ENCODE data around the gene ZNF451.
"Not testable (repeated sequence)": the region's sequence is repeated elsewhere in the genome, so short reads cannot be mapped to it uniquely, and the experiment has no call there.

ZNF451 gene, protein sequence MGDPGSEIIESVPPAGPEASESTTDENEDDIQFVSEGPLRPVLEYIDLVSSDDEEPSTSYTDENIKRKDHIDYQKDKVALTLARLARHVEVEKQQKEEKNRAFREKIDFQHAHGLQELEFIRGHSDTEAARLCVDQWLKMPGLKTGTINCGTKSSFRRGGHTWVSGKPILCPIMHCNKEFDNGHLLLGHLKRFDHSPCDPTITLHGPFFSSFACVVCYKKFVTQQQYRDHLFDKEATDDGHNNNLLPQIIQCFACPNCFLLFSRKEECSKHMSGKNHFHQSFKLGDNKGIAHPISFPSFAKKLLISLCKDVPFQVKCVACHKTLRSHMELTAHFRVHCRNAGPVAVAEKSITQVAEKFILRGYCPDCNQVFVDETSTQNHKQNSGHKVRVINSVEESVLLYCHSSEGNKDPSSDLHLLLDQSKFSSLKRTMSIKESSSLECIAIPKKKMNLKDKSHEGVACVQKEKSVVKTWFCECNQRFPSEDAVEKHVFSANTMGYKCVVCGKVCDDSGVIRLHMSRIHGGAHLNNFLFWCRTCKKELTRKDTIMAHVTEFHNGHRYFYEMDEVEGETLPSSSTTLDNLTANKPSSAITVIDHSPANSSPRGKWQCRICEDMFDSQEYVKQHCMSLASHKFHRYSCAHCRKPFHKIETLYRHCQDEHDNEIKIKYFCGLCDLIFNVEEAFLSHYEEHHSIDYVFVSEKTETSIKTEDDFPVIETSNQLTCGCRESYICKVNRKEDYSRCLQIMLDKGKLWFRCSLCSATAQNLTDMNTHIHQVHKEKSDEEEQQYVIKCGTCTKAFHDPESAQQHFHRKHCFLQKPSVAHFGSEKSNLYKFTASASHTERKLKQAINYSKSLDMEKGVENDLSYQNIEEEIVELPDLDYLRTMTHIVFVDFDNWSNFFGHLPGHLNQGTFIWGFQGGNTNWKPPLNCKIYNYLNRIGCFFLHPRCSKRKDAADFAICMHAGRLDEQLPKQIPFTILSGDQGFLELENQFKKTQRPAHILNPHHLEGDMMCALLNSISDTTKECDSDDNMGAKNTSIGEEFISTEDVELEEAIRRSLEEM

DNA sequence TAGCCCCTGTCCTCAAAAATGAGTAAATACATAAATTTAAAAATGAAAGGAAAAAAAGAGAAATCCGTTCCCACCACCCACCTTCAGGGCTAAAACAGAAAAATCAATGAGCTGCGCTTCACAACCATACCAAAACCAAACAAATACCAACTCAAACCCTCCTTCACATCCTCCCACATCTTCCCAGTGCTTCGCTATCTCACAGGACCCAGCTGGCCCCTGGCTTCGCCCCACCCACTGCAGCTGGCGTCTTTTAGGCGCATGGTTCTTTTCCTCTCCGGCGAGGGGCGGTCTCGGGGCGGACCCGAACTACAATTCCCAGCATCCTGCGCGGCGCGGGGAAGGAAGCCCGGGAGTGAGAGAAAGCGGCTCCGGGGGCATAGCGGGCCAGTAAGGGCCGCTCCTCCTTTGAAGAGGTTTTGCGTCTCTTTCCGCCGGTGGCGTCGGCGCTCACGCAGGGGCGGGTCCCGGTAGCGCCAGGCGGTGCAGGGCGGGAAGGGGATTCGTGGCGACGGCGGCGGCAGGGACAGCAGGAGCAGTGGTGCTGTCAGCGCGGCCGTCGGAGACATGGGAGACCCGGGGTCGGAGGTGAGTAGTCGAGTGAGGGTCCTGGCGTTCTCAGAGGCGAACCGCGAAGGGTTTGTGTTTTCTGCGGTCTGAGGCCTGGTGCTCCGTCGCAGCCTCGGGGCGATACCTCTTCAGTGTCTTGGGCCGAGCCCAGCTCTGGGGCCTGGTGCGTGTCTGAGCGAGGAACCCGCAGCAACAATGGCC lies at the start of gene ZNF451:
ZNF451 (plus strand) TSS at position 502 of the 771 bp plus-strand sequence; CDS start at position 568, 66 bp downstream.
- peak; percentile 93 to 95 for DNase-seq (ENCODE audit: low read depth in 2 of 2)

DNA sequence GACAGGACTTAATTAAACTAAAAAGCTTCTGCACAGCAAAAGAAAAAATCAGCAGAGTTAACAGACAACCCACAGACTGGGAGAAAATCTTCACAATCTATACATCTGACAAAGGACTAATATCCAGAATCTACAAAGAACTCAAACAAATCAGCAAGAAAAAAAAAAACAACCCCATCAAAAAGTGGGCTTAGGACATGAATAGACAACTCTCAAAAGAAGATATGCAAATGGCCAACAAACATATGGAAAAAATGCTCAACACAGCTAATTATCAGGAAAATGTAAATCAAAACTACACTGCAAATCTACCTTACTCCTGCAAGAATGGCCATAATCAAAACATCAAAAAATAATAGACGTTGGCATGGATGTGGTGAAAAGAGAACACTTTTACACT lies 45.9 kb upstream of the ZNF451 start:
- not testable (repeated sequence) for DNase-seq (ENCODE audit: low read depth in 2 of 2)

DNA sequence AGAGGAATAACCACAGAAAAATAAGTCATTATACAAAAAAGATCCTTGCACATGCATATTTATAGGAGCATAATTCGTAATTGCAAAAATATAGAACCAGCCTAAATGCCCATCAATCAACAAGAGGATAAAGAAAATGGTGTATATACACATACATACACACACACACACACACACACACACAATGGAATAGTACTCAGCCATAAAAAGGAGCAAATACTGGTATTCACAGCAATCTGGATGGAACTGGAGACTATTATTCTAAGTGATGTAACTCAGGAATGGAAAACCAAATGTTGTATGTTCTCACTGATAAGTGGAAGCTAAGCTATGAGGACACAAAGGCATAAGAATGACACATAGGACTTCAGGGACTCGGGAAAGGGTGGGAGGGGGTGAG lies 45.4 kb upstream of the ZNF451 start:
- no peak for DNase-seq (ENCODE audit: low read depth in 2 of 2)

DNA sequence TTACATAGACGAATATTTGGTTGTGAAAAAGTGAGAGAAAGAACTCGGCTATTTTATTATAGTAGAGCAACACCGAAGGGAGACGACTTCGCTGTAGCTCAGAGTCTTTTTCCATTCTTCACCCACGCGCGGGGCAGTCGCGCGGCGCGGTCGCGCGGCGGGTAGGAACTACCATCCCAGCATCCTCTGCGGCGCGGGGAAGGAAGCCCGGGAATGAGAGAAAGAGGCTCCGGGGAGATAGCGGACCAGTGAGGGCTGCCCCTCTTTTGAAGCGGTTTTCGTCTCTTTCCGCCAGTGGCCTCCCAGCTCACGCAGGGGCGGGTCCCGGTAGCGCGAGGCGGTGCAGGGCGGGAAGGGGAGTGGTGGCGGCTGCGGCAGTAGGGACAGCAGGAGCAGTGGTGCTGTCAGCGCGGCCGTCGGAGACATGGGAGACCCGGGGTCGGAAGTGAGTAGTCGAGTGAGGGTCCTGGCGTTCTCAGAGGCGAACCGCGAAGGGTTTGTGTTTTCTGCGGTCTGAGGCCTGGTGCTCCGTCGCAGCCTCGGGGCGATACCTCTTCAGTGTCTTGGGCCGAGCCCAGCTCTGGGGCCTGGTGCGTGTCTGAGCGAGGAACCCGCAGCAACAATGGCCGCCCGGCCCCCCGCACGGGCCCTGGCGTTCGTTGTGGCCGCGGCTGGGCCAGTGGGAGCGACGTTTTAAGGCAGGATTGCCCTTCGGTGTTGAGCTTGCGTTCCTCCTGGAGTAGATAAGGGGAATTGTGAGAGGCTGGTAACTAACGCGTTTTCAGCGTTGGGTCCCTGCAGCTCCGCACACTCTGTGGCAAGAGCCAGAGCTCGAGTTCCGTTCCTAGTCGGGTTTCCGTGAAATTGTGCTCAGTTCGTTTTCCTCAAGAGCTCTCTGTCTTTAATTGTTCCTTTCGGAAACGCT lies 43.4 kb upstream of the ZNF451 start, which contains the start of gene KIAA1586:
KIAA1586 (plus strand) TSS at position 362 of the 925 bp plus-strand sequence; CDS start at position 425, 63 bp downstream.
- peak; percentile 54 to 63 for DNase-seq (ENCODE audit: low read depth in 2 of 2)

DNA sequence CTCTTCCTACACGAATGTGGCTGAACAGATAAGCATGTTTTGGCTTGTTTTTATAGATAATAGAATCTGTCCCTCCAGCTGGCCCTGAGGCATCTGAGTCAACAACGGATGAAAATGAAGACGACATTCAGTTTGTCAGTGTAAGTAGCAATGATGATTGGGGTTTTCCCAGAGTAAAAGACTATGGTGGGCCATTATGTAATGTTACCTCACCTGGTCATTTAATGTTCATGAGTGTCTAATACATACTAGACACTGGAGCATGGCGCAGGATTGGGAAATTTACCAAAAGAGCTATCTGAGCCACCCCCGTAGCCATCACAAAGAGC lies 42.8 kb upstream of the ZNF451 start:
- not testable (repeated sequence) for DNase-seq (ENCODE audit: low read depth in 2 of 2)

DNA sequence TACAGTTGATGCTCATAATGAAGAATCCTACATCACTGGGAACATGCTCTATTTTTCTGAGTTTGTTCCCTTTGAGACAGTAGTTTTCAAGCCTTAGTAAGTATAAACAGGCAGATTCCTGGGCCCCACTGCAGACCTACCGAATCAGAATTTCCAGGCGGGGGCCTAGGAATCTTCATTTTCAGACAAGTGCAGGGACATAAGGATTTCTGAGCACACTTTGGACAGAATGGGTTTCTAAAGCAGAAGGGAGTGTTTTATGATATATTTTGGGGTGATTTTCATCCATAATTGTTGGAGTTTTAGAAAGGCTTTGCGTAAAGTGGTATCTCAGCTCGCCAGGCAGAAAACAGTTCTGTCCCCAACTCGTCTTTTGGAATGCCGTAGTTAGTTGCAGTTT lies 42.1 kb upstream of the ZNF451 start:
- not testable (repeated sequence) for DNase-seq (ENCODE audit: low read depth in 2 of 2)

DNA sequence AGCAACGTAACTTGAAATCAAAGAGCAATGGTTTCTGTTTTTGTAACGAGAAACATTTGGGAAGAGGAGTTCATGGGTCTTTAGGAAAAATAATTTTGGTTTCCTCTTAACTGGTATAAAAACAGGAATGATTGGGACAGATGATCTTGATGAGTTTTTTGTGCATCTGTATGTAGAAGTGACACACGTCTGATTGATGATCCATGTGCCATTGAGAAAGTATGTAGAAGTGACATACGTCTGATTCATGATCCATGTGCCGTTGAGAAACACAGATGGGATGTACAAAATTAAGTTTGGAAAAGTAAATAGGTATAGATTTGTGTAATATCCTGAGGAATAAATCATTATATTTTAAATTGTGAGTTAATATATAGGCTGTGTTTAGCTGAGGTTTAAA lies 41.4 kb upstream of the ZNF451 start:
- no peak for DNase-seq (ENCODE audit: low read depth in 2 of 2)

DNA sequence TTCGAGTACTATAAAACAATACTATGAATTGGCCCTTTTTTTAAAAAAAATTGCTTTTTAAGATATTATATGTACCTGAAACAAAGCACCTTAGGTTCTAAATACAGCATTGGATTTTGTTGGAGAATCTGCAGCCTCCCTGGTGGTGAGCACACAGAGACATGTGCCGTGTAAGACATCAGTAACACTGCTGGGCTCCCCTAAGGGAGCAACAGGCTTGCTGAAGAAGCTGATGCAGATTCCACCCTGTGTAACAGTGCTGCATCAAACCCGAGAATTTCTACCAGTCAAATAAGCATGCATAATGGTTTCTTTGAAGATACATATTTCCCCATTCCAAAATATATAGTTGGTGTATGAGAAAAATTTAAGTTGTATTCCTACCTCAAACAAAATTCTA lies 26.1 kb upstream of the ZNF451 start:
- no peak for DNase-seq (ENCODE audit: low read depth in 2 of 2)

DNA sequence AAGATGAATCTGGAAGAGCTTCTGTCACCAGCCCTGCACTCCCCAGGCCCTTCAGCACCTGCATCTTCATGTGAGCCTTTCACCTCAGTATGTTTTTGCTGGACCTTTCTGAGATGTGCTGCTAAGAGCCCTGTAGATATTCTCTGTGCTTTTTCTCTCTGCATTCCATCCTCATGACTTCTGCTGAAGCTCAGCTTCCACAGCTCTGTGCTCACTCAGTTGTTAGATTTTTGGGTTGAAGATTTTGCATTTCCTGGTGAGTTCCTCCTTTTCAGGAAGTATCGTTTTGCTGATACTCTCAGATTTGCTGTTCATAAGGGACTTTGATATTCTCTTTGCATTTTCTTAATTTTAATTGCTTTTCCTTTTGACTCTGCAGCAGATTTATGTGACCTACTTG lies 25.2 kb upstream of the ZNF451 start:
- DNase-seq (ENCODE audit: low read depth in 2 of 2), result no peak

DNA sequence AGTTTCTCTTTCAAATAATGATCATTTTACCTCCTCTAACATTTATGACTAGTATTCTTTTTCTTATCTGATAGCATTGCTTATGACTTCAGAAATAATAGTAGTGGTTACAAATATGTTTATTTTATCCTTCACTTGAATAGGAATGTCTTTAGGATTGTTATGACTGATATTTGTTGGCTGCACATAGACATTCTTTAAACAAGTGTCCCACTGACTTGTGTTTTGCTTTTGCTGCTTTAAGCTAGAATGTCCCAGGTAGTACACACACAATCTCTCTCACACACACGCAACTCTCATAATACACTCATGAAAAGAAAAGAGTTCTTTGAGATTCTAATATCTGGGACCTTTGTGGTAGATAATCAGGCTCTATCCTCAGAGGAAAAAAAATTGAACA lies 21.9 kb upstream of the ZNF451 start:
- no peak for DNase-seq (ENCODE audit: low read depth in 2 of 2)

DNA sequence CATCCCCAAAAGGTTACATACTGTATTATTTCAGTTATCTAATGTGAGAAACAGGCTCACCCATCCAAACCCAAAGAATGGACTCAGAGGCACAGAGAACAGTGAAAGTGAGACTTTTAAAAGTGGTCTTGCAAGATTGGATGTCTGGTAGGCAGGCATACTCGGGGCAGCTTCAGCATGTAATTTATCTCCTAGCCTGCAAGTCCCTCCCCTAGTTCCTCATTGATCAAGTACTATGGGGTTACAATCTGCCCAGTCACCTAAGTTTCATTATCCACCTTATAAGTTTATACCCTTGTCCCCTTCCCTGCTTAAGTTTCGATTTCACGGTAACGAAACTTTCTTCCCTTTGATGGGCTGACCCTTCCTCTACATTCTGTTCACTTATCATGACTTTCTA lies 20.8 kb upstream of the ZNF451 start:
- DNase-seq (ENCODE audit: low read depth in 2 of 2), result no peak

DNA sequence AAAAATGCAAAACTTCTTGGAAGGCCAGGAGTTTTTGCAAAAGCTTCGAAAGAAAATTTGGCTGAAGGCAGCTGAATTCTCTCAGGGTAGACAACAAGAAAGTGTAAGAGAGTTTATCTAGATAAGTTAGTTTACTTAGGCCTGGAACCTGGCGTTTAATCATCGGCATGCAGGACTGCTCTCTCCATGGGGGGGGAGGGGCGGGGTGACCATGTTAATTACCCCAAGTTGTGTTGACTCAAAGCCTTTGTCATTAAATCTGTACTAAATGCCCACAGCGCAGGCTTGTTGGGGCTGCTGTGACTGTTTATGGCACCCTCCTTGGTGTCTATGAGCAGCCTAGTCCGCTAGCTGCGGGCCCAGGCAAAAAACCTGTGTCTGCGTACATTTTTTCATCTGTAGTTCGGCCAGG lies 20.1 kb upstream of the ZNF451 start:
- no peak for DNase-seq (ENCODE audit: low read depth in 2 of 2)

DNA sequence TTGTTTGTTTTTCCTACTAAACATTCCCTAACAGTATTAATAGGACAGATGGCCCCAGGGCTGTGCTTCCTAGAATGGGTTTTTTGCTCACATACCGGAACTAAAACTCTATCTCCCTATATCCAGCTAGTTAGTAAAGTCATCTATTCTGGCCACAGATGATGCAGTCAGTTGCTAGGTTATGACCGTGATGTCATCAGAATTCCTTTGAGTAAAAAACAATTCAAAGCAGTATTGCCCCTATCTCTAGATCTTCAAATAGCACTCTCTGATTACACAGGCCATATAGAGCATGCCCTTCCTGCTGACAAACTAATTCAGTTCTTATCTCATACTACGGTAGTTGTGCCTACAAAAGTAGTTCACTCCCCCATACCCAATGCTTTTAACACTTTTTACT lies 17.9 kb upstream of the ZNF451 start:
- DNase-seq (ENCODE audit: low read depth in 2 of 2), result no peak

DNA sequence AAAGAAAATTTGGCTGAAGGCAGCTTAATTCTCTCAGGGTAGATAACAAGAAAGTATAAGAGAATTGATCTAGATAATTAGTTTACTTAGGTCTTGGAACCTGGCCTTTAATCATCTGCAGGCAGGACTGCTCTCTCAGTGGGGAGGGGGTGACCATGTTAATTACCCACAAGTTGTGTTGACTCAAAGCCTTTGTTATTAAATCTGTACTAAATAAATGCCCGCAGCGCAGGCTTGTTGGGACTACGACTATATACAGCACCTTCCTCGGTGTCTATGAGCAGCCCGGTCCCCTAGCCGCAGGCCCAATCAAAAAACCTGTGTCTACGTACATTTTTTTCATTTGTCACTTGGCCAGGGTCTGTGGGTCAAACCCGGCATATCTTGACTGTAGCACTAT lies 15.6 kb upstream of the ZNF451 start:
- no peak for DNase-seq (ENCODE audit: low read depth in 2 of 2)

DNA sequence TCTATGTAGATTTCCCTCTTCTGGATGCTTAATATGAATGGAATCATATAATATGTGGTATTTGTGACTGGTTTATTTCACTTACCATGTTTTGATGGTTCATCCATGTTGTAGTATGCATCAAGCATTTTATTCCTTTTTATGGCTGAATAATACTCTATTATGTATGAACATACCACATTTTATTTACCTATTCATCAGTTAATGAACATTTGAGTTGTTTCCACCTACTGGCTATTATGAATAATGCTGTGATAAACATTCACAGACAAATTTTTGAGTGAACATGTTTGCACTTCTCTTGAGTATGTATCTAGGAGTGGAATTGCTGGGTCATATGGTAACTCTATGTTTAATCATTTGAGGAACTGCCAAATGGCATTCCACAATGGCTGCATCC lies 14.9 kb upstream of the ZNF451 start:
- no peak for DNase-seq (ENCODE audit: low read depth in 2 of 2)

DNA sequence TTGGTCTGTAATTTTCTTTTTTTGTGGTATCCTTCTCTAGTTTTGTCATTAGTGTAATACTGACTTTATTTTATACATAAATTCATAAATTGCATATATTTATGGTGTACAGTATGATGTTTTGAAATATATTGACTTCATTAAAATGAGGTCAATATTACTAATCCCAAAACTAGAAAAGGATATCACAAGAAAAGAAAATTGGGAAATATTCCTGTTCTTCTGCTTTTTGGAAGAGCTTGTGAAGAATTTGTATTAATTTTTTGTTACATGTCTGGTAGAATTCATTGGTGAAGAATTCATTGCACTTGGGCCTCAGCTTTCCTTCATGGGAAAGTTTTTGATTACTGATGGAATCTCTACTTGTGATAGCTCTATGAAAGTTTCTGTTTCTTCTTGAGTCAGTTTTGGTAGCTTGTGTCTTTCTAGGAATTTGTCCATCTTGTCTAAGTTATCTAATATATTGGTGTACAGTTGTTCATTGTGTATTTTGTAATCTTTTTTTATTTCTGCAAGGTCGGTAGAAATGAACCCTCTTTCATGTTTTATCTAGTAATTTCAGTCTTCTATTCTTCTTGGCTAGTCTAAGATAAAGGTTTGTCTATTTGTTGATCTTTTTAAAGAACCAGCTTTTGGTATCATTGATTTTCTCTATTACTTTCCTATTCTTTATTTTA lies 11.3 kb upstream of the ZNF451 start:
- DNase-seq (ENCODE audit: low read depth in 2 of 2), result no peak

DNA sequence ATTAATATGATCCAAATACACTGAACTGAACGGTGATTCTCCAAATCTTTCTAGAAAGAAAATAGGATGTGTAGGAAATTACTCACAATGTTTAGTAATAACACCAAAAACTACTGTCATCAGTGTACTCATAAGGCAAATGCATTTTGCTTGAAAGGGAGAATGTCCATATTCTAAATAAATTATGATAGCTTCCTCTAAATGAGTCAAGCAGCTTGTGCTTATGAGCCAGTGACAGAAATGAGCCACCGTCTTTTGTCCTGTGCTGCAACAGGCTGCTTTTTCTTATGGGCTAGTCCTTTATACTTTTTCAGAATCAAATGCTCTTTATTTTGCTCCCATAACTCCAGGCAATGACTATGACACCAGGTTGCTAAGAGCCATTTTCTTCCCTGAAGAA lies 4.5 kb upstream of the ZNF451 start:
- DNase-seq (ENCODE audit: low read depth in 2 of 2), result no peak

DNA sequence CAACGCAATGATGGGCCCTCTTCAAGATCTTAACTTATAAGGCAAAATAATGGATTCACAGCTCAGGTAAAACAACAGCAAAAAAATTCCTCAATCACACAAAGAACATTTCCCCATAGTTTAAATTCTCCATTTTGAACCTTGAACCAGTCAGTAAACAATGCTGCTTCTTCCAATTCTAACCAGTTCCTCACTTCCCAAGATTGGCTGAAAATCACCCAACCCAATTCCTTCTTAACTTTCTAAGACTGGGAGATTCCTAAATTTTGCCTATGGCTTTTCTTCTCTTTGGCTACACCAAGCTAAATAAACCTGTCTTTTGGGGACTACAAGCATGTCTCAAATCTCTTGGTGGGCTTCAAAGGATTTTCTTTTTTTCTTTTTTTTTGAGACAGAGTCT lies 3.1 kb upstream of the ZNF451 start:
- no peak for DNase-seq (ENCODE audit: low read depth in 2 of 2)

DNA sequence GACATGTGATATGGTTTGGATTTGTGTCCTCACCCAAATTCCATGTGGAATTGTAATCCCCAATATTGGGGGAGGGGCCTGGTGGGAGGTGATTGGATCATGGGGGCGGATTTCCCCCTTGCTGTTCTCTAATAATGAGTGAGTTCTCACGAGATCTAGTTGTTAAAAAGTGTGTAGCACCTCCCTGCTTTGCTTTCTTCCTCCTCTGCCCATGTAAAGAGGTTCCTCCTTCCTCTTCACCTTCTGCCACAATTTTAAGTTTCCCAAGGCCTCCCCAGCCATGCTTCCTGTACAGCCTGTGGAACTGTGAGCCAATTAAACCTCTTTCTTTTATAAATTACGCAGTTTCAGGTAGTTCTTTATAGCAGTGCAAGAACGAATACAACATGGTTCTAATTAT lies 2.1 kb upstream of the ZNF451 start:
- no peak for DNase-seq (ENCODE audit: low read depth in 2 of 2)

DNA sequence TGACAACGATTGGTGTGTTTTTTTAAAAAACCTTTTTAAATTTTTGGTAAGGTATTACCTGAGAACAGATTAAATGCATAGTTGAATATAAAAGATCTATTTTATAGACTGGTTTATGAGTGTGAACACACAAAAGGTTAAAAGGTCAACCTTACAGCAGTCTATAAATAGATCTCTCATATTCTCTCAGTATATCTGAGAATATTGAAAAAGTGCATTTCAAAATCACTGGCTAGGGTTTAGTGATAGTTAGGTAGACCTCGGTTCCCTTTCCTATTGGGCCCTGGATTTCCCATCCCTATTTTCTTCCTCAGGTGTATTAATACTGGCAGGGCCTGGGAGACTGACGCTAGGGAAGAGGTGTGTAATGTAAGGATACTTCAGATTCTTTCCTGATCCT lies 723 bp upstream of the ZNF451 start:
- no peak for DNase-seq (ENCODE audit: low read depth in 2 of 2)
